BE2C (cell line): ENCODE results near the gene PLCB1.

Experiments
- DNase-seq: peaks from one replicate; pipeline ENCODE4 v3.0.0-alpha.2; 2020
- H3K27me3 ChIP-seq: fragments of 250-450 bp; sonication (Bioruptor Pico); 2 replicates; pipeline ENCODE4 v1.5.1; 2020; ENCODE audit warnings: mild to moderate bottlenecking
- H3K36me3 ChIP-seq: fragments of 250-450 bp; sonication (Bioruptor Pico); 2 replicates; pipeline ENCODE4 v1.5.1; 2020; ENCODE audit warnings: mild to moderate bottlenecking
- H3K4me1 ChIP-seq: fragments of 250-450 bp; sonication (Bioruptor Pico); 2 replicates; pipeline ENCODE4 v1.5.1; 2020
- H3K4me3 ChIP-seq: 2 replicates; pipeline ENCODE4 v1.5.1; 2011; ENCODE audit warnings: low read depth, low read length
- H3K9me3 ChIP-seq: fragments of 250-450 bp; sonication (Bioruptor Pico); 2 replicates; pipeline ENCODE4 v1.5.1; 2020
- TF ChIP-seq, protein P1 (sequence below): IDR thresholded peaks from 2 replicates; pipeline ENCODE4 v1.5.1; 2012; ENCODE audit warnings: mild to moderate bottlenecking, low read depth, low read length

The PLCB1 gene

GRCh38 chr20:8898823-8899222 is 766.8 kb downstream of the PLCB1 start:
- Histone ChIP-seq H3K36me3 (no peaks in the 10 kb centered on the region), H3K27me3 (no peaks in the 10 kb centered on the region), H3K4me3 (no peak overlapping the region), H3K9me3 (no peaks in the 10 kb centered on the region; the same call in 1 of the 2 replicates), H3K4me1 (no peaks in the 10 kb centered on the region)
- TF ChIP-seq, protein P1, sequence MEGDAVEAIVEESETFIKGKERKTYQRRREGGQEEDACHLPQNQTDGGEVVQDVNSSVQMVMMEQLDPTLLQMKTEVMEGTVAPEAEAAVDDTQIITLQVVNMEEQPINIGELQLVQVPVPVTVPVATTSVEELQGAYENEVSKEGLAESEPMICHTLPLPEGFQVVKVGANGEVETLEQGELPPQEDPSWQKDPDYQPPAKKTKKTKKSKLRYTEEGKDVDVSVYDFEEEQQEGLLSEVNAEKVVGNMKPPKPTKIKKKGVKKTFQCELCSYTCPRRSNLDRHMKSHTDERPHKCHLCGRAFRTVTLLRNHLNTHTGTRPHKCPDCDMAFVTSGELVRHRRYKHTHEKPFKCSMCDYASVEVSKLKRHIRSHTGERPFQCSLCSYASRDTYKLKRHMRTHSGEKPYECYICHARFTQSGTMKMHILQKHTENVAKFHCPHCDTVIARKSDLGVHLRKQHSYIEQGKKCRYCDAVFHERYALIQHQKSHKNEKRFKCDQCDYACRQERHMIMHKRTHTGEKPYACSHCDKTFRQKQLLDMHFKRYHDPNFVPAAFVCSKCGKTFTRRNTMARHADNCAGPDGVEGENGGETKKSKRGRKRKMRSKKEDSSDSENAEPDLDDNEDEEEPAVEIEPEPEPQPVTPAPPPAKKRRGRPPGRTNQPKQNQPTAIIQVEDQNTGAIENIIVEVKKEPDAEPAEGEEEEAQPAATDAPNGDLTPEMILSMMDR: no peak
- DNase-seq: no peak

- H3K4me3 ChIP-seq: no peak overlapping the region
- TF ChIP-seq, protein P1: no peak
- H3K27me3 ChIP-seq: no peaks in the 10 kb centered on the region
- no peaks in the 10 kb centered on the region for H3K4me1 ChIP-seq
- H3K36me3 ChIP-seq: no peaks in the 10 kb centered on the region
- H3K9me3 ChIP-seq: no peaks in the 10 kb centered on the region
- DNase-seq: no peak
Observed at GRCh38 chr20:8901237-8902025, 769.4 kb downstream of the PLCB1 start.

GRCh38 chr20:8903655-8904605 is 771.9 kb downstream of the PLCB1 start:
- Histone ChIP-seq H3K36me3 (no peaks in the 10 kb centered on the region), H3K4me3 (no peak overlapping the region), H3K9me3 (no peaks in the 10 kb centered on the region), H3K4me1 (peaks cover 2% of the 10 kb centered on the region), H3K27me3 (no peaks in the 10 kb centered on the region)
- no peak for DNase-seq
- TF ChIP-seq, protein P1: no peak

GRCh38 chr20:8909596-8909995 is 777.5 kb downstream of the PLCB1 start:
- Histone ChIP-seq H3K27me3 (no peaks in the 10 kb centered on the region), H3K9me3 (no peaks in the 10 kb centered on the region), H3K4me1 (peaks cover 4% of the 10 kb centered on the region), H3K4me3 (no peak overlapping the region), H3K36me3 (no peaks in the 10 kb centered on the region)
- no peak for DNase-seq
- TF ChIP-seq, protein P1: no peak

DNA sequence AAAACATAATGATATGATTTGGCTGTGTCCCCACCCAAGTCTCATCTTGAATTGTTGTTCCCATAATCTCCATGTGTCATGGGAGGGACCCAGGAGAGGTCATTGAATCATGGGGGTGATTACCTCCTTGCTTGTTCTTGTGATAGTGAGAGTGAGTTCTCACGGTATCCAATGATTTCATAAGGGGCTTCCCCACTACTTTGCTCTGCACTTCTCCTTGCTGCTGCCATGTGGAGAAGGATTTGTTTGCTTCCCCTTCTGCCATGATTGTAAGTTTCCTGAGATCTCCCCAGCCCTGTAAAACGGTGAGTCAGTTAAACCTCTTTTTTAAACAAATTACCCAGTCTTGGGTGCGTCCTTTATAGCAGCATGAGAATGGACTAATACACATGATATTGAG is 780.0 kb downstream of the PLCB1 start:
- H3K9me3 ChIP-seq: no peaks in the 10 kb centered on the region
- peaks cover 4% of the 10 kb centered on the region for H3K4me1 ChIP-seq
- no peaks in the 10 kb centered on the region for H3K36me3 ChIP-seq
- H3K27me3 ChIP-seq: no peaks in the 10 kb centered on the region
- no peak overlapping the region for H3K4me3 ChIP-seq
- no peak for DNase-seq
- TF ChIP-seq, protein P1: no peak
